NT2/D1 (cell line): ENCODE results near the gene PNPO.

Source experiments
- DNase-seq: peaks from one replicate; pipeline ENCODE4 v3.0.0-alpha.2; 2011; ENCODE audit warnings: low read depth, low spot score
- H3K27me3 ChIP-seq: 2 replicates; pipeline ENCODE4 v1.6.0; 2011; ENCODE audit warnings: mild to moderate bottlenecking; ENCODE audit not compliant: insufficient read length, insufficient read depth
- H3K36me3 ChIP-seq: 2 replicates; pipeline ENCODE4 v1.6.1; 2011; ENCODE audit warnings: mild to moderate bottlenecking, low read length, mixed read lengths; ENCODE audit not compliant: insufficient read depth, insufficient read length
- H3K4me1 ChIP-seq: 2 replicates; pipeline ENCODE4 v1.5.1; 2011; ENCODE audit not compliant: insufficient read depth, insufficient read length
- H3K4me3 ChIP-seq: 2 replicates; pipeline ENCODE4 v1.5.1; 2011; ENCODE audit warnings: low read depth; ENCODE audit not compliant: insufficient read length
- H3K9ac ChIP-seq: 2 replicates; pipeline ENCODE4 v1.6.0; 2011; ENCODE audit warnings: low read depth; ENCODE audit not compliant: insufficient read length
- H3K9me3 ChIP-seq: 2 replicates; pipeline ENCODE4 v1.5.1; 2011; ENCODE audit warnings: mild to moderate bottlenecking, low read length; ENCODE audit not compliant: insufficient read depth
- SUZ12 ChIP-seq: IDR thresholded peaks from 2 replicates; pipeline ENCODE4 v1.6.1; 2011; ENCODE audit not compliant: insufficient read length, insufficient read depth; ENCODE audit errors: extremely low read depth
- YY1 ChIP-seq: IDR thresholded peaks from 2 replicates; pipeline ENCODE4 v1.6.1; 2011; ENCODE audit not compliant: insufficient read length, insufficient read depth
- ZNF274 ChIP-seq: IDR thresholded peaks from 2 replicates; pipeline ENCODE4 v1.6.1; 2011; ENCODE audit warnings: mild to moderate bottlenecking, low read depth, low read length

PNPO gene

DNA sequence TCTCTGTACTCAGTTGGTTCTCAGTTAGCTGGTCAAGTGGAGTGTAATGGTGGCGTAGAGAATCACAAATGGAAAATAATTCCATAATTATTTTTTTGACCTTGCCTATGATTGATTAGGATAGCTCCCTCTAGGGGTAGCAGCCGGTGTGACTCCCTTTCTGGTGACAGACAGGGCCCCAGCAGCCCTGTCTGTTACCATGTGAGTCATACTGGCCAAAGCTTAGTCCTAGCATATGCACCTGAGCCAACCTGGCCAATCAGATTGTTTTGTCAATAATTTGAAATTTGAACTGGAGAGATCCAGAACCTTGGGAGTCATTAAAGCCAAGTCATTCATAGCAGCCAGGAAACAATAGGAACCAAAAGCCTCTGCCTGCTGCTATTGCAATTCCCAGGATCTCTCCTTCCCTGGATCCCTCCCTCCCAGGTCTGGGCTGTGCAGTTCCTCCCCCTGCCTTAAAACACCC, 5.6 kb downstream of the PNPO start:
- Histone ChIP-seq H3K4me1 (peaks cover 11% of the 10 kb centered on the region), H3K9me3 (no peaks in the 10 kb centered on the region), H3K27me3 (no peaks in the 10 kb centered on the region), H3K4me3 (no peak overlapping the region), H3K36me3 (peaks cover 46% of the 10 kb centered on the region), H3K9ac (no peak overlapping the region)
- no peak for TF ChIP-seq YY1
- TF ChIP-seq SUZ12, result no peak
- TF ChIP-seq ZNF274, result no peak
- DNase-seq, result peak; percentile 66

DNA sequence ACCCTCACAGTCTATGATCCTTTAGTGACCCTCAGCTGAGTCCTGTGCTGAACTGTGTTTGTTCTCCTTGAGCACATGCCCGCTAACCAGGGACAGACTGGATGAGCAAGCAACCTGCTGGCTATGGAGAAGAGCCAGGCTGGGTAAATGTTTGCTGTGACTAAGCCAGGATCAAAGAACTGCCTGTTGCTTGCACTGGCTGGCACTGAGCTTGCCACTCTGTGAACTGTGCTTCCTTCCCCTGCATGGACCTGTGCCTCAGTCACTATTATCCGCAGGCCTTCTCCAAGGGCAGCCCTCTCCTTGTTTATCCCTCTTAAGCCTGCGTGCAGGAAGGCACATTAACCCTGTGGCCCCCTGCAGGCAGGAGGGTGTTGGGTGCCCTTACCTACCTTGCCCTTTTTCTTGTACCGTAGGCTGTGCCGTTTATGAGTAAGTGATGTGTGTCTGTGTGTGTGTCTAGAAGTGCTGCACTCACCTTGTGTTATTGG, 7.4 kb downstream of the PNPO start:
- H3K4me3 ChIP-seq, result no peak overlapping the region
- H3K9ac ChIP-seq, result peak overlapping the region; percentile 12
- H3K36me3 ChIP-seq, result peaks cover 42% of the 10 kb centered on the region
- DNase-seq, result no peak
- H3K9me3 ChIP-seq, result no peaks in the 10 kb centered on the region
- peaks cover 11% of the 10 kb centered on the region for H3K4me1 ChIP-seq
- no peak for TF ChIP-seq ZNF274
- no peak for TF ChIP-seq SUZ12
- no peak for TF ChIP-seq YY1
- no peaks in the 10 kb centered on the region for H3K27me3 ChIP-seq

DNA sequence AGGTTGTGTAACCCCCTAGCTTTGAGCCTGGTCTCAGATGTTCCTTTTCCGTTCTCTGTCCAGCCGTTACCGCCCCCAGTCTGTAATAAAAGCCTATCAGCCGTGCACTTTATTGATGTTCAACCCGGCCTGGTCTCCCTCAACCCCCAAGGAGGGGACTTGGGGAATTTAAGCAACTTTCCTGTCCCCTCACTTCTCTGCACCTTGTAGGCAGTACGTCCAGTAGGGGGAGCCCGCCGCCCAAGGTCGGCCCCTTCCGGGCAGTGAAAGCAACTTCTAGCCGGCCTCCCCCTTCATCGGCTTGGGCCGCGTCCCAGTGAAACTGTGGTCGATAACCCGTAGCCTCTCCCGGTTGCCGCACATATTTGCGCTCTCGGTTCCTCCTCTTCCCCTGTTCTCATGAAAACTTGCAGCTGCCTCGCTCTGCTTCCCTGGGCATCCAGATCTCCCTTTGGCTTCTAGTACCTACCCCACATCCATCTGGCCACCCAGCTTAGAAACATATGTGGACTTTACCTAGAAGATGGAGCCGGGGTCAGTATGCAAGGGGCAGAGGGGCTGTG, 7.9 kb downstream of the PNPO start:
- no peak overlapping the region for H3K4me3 ChIP-seq
- peaks cover 11% of the 10 kb centered on the region for H3K4me1 ChIP-seq
- H3K27me3 ChIP-seq, result no peaks in the 10 kb centered on the region
- peak overlapping the region; percentile 59 for H3K9ac ChIP-seq
- DNase-seq, result peak; percentile 70
- H3K36me3 ChIP-seq, result peaks cover 41% of the 10 kb centered on the region
- no peaks in the 10 kb centered on the region for H3K9me3 ChIP-seq
- no peak for TF ChIP-seq YY1
- TF ChIP-seq ZNF274, result no peak
- TF ChIP-seq SUZ12, result no peak

DNA sequence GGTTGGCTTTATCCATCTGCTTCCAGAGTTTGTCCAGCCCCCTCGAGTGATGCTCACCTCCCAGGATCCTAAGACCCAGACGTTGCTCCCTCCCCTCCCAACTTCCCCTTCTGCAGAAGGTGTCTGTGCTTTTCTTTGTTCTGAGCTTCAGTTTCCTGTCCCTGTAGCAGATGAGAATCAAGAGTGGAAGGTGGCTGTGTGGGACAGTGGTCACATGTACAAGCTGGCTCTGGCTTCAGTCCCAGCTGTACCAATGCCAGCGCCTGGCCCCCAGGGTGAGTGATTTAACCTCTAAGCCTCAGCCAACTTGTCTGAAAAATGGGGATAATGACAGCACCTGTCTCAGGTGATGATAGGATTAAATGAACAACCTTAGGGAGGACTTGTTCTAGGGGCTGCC, 8.6 kb downstream of the PNPO start:
- no peaks in the 10 kb centered on the region for H3K9me3 ChIP-seq
- H3K4me3 ChIP-seq, result no peak overlapping the region
- no peaks in the 10 kb centered on the region for H3K27me3 ChIP-seq
- DNase-seq, result no peak
- H3K36me3 ChIP-seq, result peaks cover 34% of the 10 kb centered on the region
- no peak overlapping the region for H3K9ac ChIP-seq
- H3K4me1 ChIP-seq, result peaks cover 11% of the 10 kb centered on the region
- TF ChIP-seq SUZ12, result no peak
- no peak for TF ChIP-seq ZNF274
- TF ChIP-seq YY1, result no peak

DNA sequence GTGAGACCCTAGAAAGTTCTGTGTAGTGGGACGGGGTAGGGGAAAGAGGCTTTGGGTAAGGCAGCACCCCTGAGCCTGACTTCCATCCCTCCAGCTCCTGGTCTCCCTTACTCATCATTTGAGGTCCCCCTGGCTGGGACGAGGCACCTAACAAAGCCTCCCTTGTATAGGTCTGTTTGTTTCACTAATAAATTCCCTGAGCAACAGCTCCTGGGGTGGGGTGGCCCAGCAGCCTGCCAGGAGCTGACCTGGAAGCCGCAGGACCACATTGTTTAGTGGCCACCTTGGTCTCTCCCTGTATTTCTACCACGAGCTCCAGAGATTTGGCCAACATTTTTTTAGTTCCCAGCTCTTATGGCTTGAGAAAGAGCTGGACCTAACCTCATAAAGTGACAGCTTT, 9.1 kb downstream of the PNPO start:
- peak overlapping the region; percentile 5 for H3K9ac ChIP-seq
- H3K4me1 ChIP-seq, result peaks cover 13% of the 10 kb centered on the region
- H3K9me3 ChIP-seq, result no peaks in the 10 kb centered on the region
- no peak for TF ChIP-seq SUZ12
- no peak for TF ChIP-seq ZNF274
- no peak for TF ChIP-seq YY1
- H3K27me3 ChIP-seq, result no peaks in the 10 kb centered on the region
- no peak for DNase-seq
- H3K36me3 ChIP-seq, result peaks cover 29% of the 10 kb centered on the region
- no peak overlapping the region for H3K4me3 ChIP-seq

DNA sequence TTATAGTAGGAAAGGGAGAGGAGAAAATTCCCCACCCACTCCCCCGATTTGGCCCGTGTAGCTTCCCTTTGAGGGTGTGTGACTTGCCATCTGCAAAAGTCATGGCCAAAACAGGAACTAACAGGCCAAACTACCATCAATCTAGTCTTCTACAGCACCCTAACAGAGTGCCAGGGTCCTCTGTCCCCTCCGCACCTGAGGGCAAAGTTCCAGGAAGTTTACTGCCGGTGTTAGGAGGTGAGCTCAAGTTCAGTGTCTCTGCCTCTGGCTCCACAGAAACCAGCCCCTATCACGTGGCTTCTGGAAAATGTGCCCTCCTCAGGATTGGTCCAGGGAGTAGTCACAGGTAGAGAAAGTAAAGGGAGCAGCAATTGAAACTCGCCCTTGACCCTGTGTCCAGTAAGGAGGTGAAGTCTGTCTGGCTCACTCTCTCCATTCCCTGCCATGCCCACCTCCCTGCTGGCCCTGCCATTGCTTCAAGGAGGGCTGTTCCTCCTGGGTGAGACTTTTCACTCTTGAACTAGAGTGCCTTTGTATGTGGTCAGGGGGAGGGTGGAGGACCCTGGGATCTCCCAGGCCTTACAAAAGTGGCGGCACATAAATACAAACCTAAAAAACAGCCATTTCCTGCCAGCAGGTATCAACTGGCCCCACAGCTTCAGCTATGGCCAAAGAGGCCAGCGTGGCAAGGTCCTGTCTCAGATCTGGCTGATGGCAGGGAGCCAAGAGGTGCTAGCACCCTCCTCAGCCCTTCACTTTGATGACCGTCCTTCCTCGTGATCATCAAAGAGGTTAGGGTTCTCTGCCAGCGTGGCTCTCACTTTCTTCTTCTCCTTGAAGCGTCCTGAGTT, 11.0 kb downstream of the PNPO start:
- H3K4me1 ChIP-seq, result peaks cover 21% of the 10 kb centered on the region
- DNase-seq, result no peak
- H3K9me3 ChIP-seq, result no peaks in the 10 kb centered on the region
- H3K36me3 ChIP-seq, result peaks cover 16% of the 10 kb centered on the region
- H3K27me3 ChIP-seq, result no peaks in the 10 kb centered on the region
- no peak overlapping the region for H3K4me3 ChIP-seq
- no peak for TF ChIP-seq YY1
- no peak for TF ChIP-seq ZNF274
- TF ChIP-seq SUZ12, result no peak
- no peak overlapping the region for H3K9ac ChIP-seq

DNA sequence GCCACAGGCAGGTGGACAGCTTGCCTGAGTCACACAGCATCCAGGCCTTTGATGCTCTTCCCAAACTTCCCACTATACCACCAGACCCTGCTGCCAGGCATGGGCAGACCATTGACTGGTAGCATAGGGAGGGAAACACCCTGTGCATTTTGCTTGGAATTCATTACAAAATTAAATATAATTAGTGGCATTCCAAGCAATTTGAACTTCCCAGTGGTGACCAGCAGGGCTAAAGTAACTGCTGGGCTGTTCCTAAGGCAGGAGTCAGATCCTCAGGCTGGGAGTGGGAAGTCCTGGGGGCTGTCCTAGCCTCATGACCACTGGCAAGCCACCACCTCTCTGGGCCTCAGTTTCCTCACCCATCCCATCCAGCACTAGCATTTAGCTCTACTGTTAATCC, 12.5 kb downstream of the PNPO start:
- Histone ChIP-seq H3K4me1 (peaks cover 25% of the 10 kb centered on the region), H3K9ac (no peak overlapping the region), H3K36me3 (peaks cover 4% of the 10 kb centered on the region), H3K4me3 (no peak overlapping the region), H3K9me3 (no peaks in the 10 kb centered on the region), H3K27me3 (no peaks in the 10 kb centered on the region)
- DNase-seq, result no peak
- TF ChIP-seq ZNF274 (no peak), SUZ12 (no peak), YY1 (no peak)
